Muscle layer of colon (tissue), 2 donors: ENCODE measurements around the gene MGAT3.

ENCODE experiments used
- H3K27ac ChIP-seq: one replicate; pipeline ENCODE4 v1.7.0; 2013; ENCODE audit warnings: low read depth, mild to moderate bottlenecking, low read length, moderate library complexity
- H3K27me3 ChIP-seq, 2 donors: one replicate each; pipeline ENCODE4 v1.7.0; 2013; ENCODE audit warnings: low read length in 2 of 2, mild to moderate bottlenecking in 2 of 2; ENCODE audit not compliant: insufficient read depth in 2 of 2, control insufficient read depth in 1 of 2
- H3K36me3 ChIP-seq: one replicate; pipeline ENCODE4 v1.7.0; 2013; ENCODE audit warnings: mild to moderate bottlenecking, low read length; ENCODE audit not compliant: insufficient read depth
- H3K4me1 ChIP-seq: one replicate; pipeline ENCODE4 v1.7.0; 2013; ENCODE audit warnings: mild to moderate bottlenecking, low read length; ENCODE audit not compliant: insufficient read depth
- H3K4me3 ChIP-seq, 2 donors: one replicate each; pipeline ENCODE4 v1.7.0; 2013; ENCODE audit warnings: low read length in 2 of 2, low read depth in 1 of 2, mild to moderate bottlenecking in 1 of 2, moderate library complexity in 1 of 2
- H3K9ac ChIP-seq: one replicate; pipeline ENCODE4 v1.7.0; 2013; ENCODE audit warnings: low read length
- H3K9me3 ChIP-seq: one replicate; pipeline ENCODE4 v1.7.0; 2013; ENCODE audit warnings: mild to moderate bottlenecking, low read length
- donor health status: abdominal sarcoma.
- donor health status: Adenocarcinoma of cecum.

The MGAT3 gene

DNA sequence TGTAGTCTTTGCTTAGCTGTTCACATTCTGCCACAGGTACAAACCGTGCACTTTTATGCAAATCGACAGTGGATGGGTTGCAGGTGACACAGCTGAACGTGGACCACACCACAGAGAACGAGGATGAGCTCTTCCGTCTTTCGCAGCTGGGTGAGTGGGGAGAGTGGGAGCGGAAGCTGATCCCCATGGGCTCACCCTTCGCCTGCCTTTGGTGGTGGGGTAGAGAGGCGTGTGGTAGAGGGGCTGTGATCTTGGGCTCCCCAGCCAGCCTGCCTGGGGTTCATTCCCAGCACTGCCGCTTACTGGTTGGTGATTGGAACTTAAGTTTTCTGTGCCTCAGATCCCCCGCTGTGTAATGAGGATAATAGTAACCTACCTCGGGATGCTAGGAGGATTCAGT is 38.1 kb upstream of the MGAT3 start:
- Histone ChIP-seq H3K9ac (no peak overlapping the region), H3K9me3 (no peaks in the 10 kb centered on the region), H3K36me3 (peaks cover 62% of the 10 kb centered on the region), H3K4me3 (no peak overlapping the region), H3K27ac (no peak overlapping the region), H3K4me1 (no peaks in the 10 kb centered on the region), H3K27me3 (no peaks in the 10 kb centered on the region)

DNA sequence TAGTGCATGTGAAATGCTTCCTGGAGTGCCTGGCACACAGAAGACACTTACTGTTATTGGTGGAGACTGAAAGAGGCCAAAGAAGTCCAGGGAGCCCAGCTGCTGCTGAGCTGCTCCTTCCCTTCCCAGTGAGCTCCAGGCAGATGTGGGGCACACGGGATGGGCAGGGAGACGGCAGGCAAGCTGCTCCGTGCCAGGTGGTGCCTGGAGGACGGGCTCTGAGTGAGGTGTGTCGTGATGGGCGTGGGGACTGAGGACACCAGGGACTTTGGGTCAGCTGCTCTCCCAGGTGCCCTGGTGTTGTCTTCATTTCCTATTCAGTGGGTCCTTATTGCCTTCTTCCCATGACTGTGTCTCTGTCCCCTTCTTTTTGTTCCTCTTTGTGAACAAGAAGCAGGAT is 37.7 kb upstream of the MGAT3 start:
- no peak overlapping the region for H3K9ac ChIP-seq
- no peaks in the 10 kb centered on the region for H3K9me3 ChIP-seq
- no peaks in the 10 kb centered on the region for H3K4me1 ChIP-seq
- no peak overlapping the region for H3K27ac ChIP-seq
- no peaks in the 10 kb centered on the region for H3K27me3 ChIP-seq
- H3K36me3 ChIP-seq = peaks cover 66% of the 10 kb centered on the region
- no peak overlapping the region for H3K4me3 ChIP-seq

DNA sequence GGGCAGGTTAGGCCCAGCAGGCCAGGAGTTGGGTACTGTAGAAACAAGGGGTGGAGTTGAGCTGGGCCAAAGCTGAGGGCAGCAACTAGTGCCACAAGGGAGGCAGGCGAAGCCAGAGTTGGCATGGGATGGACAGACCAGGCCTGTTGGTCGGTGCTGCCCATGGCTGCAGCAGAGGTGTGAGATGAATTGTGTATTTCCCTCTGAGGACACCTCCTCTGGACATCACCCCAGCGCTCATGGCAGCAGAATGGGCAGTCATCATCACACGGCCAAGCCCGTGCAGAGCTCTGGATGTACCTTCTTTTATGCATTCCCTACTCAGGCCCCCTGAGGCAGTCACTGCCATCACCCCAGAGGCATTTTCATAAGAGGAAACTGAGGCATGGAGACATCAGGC is 36.9 kb upstream of the MGAT3 start:
- Histone ChIP-seq H3K4me1 (no peaks in the 10 kb centered on the region), H3K9ac (no peak overlapping the region), H3K27me3 (no peaks in the 10 kb centered on the region), H3K9me3 (no peaks in the 10 kb centered on the region), H3K27ac (no peak overlapping the region), H3K4me3 (no peak overlapping the region), H3K36me3 (peaks cover 74% of the 10 kb centered on the region)

DNA sequence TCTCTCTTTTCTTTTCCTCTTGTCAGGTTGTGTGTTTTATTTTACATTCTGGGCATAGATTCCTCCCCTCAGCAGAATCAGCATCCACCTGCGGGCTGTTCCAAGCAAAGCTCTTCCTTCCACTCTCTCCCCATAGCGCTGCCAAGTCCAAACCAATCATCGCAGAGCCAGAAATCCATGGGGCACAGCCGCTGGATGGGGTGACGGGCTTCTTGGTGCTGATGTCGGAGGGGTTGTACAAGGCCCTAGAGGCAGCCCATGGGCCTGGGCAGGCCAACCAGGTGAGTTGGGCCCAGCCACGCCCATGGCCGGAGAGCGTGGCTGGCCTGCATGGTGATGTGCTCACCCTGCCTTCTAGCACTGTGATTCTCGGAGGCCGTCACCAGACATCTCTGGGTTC is 35.1 kb upstream of the MGAT3 start:
- Histone ChIP-seq H3K27ac (no peak overlapping the region), H3K9ac (no peak overlapping the region), H3K4me1 (no peaks in the 10 kb centered on the region), H3K9me3 (no peaks in the 10 kb centered on the region), H3K36me3 (peaks cover 71% of the 10 kb centered on the region), H3K4me3 (no peak overlapping the region), H3K27me3 (no peaks in the 10 kb centered on the region)

DNA sequence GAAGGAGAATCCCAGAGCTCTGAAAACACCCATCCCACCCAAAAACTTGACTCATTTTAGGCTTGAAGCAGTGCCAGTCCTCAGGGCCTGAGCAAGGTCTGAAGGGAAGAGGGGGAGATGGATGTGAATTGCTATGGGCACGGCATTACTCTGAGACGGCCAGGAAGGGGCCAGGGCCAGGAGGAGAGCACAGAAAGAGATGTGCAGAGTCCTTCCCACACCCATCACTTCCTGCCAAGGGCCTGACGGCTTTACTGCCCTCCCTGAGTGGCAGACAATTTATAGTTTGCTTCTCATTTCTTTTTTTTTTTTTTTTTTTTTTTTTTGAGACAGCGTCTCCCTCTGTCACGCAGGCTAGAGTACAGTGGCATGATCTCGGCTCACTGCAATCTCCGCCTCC is 34.7 kb upstream of the MGAT3 start:
- Histone ChIP-seq H3K27ac (no peak overlapping the region), H3K4me3 (no peak overlapping the region), H3K9ac (no peak overlapping the region), H3K9me3 (no peaks in the 10 kb centered on the region), H3K4me1 (no peaks in the 10 kb centered on the region), H3K36me3 (peaks cover 71% of the 10 kb centered on the region), H3K27me3 (no peaks in the 10 kb centered on the region)

DNA sequence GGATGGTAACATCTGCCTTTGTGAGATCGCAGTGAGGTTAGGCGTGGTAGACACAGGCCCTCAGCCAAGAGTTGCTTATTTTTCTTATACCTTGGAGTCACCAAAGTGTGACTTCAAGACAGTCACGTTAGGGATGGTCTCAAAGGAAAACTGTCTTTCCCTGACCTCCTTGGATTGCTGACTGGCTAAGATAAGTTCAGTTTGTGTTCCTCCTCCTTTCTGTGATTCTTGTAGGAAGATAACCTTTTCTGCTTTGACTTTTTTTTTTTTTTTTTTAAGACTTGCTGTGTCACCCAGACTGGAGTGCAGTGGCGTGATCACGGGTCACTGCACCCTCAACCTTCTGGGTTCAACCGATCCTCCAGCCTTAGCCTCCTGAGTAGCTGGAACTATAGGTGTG is 34.1 kb upstream of the MGAT3 start:
- Histone ChIP-seq H3K4me1 (no peaks in the 10 kb centered on the region), H3K36me3 (peaks cover 72% of the 10 kb centered on the region), H3K27ac (no peak overlapping the region), H3K4me3 (no peak overlapping the region), H3K9me3 (no peaks in the 10 kb centered on the region), H3K27me3 (no peaks in the 10 kb centered on the region), H3K9ac (no peak overlapping the region)

DNA sequence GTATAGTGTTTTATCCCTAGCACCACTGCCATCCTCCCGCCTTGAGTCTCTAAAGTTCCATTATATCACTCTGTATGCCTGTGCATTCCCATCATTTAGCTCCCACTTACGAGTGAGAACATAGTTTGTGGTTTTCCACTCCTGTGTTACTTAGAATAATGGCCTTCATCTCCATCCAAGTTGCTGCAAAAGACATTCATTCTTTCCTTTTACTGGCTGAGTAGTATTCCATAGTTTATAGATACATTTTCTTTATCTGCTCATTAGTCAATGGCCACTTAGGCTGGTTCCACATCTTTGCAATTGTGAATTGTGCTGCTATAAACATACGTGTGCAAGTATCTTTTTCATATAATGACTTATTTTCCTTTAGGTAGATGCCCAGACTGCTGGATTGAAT is 32.8 kb upstream of the MGAT3 start:
- Histone ChIP-seq H3K9me3 (no peaks in the 10 kb centered on the region), H3K27ac (no peak overlapping the region), H3K9ac (no peak overlapping the region), H3K27me3 (no peaks in the 10 kb centered on the region), H3K4me1 (no peaks in the 10 kb centered on the region), H3K36me3 (peaks cover 73% of the 10 kb centered on the region), H3K4me3 (no peak overlapping the region)

DNA sequence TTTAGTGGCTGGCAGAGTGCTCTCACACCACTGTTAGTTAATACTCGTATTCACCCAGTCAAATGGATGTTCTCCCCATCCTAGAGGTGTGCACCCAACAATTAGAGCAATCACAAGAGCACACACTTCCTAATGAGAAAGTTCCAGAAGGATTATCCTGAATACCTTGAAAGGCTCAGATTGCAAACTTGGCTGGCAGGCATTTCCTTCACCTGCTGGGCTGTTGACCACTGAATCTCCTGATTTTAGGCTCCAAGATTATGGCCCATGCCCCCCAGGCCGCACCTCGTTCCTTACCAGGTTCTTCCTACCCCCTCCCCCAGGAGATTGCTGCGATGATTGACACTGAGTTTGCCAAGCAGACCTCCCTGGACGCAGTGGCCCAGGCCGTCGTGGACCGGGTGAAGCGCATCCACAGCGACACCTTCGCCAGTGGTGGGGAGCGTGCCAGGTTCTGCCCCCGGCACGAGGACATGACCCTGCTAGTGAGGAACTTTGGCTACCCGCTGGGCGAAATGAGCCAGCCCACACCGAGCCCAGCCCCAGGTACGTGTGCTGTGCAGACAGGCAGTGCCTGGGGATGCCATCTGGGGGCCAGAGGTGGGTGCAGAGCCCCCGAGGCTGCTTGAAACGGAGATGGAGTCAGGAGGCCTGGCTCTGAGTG is 30.3 kb upstream of the MGAT3 start:
- Histone ChIP-seq H3K9me3 (no peaks in the 10 kb centered on the region), H3K36me3 (peaks cover 72% of the 10 kb centered on the region), H3K27ac (no peak overlapping the region), H3K9ac (no peak overlapping the region), H3K4me3 (no peak overlapping the region), H3K4me1 (peaks cover 4% of the 10 kb centered on the region), H3K27me3 (no peaks in the 10 kb centered on the region)

DNA sequence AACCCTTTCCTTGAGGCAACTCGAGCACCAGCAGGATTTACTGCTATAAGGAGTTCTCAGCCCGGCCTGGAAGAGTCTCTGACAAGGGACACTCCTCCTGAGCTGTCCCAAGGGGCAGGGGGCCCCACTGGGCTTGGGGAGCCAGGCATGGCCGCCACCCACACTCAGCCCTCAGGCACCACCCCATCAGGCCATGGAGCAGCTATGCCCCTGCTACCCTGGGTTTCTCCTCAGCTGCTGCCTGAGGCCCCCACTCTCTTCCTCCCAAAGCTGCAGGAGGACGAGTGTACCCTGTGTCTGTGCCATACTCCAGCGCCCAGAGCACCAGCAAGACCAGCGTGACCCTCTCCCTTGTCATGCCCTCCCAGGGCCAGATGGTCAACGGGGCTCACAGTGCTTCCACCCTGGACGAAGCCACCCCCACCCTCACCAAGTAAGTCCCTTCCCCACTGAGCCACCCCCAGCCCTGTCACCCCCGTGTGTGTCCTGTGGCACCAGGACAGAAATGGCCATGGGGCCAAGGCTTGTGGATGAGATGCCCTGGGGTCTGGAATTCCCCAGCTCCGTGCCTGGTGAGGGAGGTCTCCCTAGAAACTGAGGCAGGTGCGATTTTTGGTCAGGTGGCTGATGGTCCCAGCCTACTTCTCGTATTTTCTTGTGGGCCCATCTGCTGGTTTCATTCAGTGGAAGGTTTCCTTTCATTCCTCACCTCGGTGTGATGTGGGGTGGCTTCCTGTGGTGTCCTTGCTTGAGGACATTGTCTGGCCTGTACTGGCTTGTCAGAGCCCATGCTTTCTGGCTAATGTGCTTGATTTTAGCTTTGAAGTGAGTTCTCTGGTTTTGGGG is 28.8 kb upstream of the MGAT3 start:
- Histone ChIP-seq H3K27ac (no peak overlapping the region), H3K9me3 (no peaks in the 10 kb centered on the region), H3K4me1 (peaks cover 11% of the 10 kb centered on the region), H3K9ac (no peak overlapping the region), H3K27me3 (no peaks in the 10 kb centered on the region), H3K36me3 (peaks cover 71% of the 10 kb centered on the region), H3K4me3 (no peak overlapping the region)

DNA sequence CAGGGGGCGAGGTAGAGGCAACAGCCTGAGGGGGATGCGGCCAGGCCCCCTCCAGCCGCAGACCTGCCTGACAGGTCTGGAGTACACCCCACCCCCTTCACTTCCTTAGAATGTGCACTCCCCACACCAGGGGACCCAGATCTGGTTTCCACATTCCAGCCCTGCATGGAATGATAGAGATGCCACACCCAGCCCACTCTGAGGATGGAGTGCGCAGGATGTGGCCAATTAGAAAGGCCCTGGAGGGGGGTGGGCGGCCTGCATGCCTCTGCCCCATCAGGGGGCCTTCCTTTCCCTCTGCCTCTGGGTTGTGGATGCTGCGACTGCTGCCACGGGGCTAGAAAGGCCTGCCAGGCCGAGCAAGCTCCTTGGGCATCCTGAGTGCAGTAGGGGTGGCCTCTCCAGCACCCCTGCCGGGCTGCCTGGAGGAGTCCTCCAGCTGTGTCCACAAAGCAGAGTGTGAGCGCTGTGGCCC is 28.2 kb upstream of the MGAT3 start:
- no peaks in the 10 kb centered on the region for H3K27me3 ChIP-seq
- H3K9me3 ChIP-seq = no peaks in the 10 kb centered on the region
- no peak overlapping the region for H3K27ac ChIP-seq
- H3K9ac ChIP-seq = no peak overlapping the region
- H3K4me1 ChIP-seq = peaks cover 11% of the 10 kb centered on the region
- H3K4me3 ChIP-seq = no peak overlapping the region
- peaks cover 71% of the 10 kb centered on the region for H3K36me3 ChIP-seq

DNA sequence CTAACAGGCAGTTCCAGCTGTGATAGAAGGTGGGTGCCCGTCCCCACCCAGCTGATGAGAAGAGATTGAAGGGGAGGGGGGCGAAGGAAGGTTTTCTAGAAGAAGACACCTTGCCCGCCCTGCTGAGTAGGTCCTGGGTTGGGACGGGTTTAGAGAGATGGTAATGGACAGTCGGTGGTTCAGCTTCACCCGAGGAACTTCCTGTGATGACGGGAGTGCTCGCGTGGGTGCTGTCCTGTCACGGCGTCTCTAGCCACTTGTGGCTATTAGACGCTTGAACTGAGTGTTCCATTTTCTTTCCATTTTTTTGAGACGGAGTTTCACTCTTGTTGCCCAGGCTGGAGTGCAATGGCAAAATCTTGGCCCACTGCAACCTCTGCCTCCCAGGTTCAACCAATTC is 27.6 kb upstream of the MGAT3 start:
- no peak overlapping the region for H3K9ac ChIP-seq
- H3K27me3 ChIP-seq = no peaks in the 10 kb centered on the region
- peaks cover 66% of the 10 kb centered on the region for H3K36me3 ChIP-seq
- H3K4me1 ChIP-seq = peaks cover 11% of the 10 kb centered on the region
- no peak overlapping the region for H3K27ac ChIP-seq
- H3K9me3 ChIP-seq = no peaks in the 10 kb centered on the region
- no peak overlapping the region for H3K4me3 ChIP-seq
